AG04449 (cell line): ENCODE measurements around the gene GNAI3.

Experiments
- CTCF ChIA-PET: fragments of 350-600 bp; formaldehyde crosslinking; extraction: SDS; loops from one replicate; lab custom pipeline; 2021; ENCODE audit warnings: antibody characterized with exemption; lab: Yijun Ruan, JAX
- POLR2A ChIA-PET: fragments of 400-600, 350-600 bp; formaldehyde crosslinking; extraction: SDS; loops from one replicate; lab custom pipeline; 2020; ENCODE audit warnings: antibody characterized with exemption, inconsistent platforms; lab: Yijun Ruan, JAX
- DNase-seq: peaks from one replicate; pipeline ENCODE4 v3.0.0-alpha.2; 2010; ENCODE audit warnings: low read depth, low spot score
- H3K4me3 ChIP-seq: 2 replicates; pipeline ENCODE4 v1.5.1; 2011; ENCODE audit warnings: low read depth, mild to moderate bottlenecking, control low read depth, low read length
- CTCF ChIP-seq: IDR thresholded peaks from one replicate; pipeline ENCODE4 v1.5.1; 2011; ENCODE audit warnings: mild to moderate bottlenecking, moderate library complexity, low read length, control low read depth, inconsistent platforms; ENCODE audit not compliant: insufficient read depth; ENCODE audit errors: missing control alignments

GNAI3 gene

GRCh38 chr1:109559995-109560394 is 11.6 kb downstream of the GNAI3 start:
- no peak for DNase-seq
- CTCF ChIA-PET, result interaction anchor here (0.7 to 3.0 kb wide), 10 partner anchors 10 to 424 kb away, joined by 3 to 8 read pairs (median 4); partner anchors contain the start of genes AHCYL1 and GNAI3
- TF ChIP-seq CTCF, result no peak
- POLR2A ChIA-PET, result interaction anchor here (1.2 kb wide), 1 partner anchor 12 kb away, joined by 6 read pairs; the partner anchor contains the start of gene GNAI3
- H3K4me3 ChIP-seq, result no peak overlapping the region

- ChIA-PET POLR2A (no interaction called here), CTCF (interaction anchor here (0.7 to 1.7 kb wide), 8 partner anchors 12 to 76 kb away, joined by 3 to 7 read pairs (median 3); no protein-coding TSS in a partner anchor)
- TF ChIP-seq CTCF, result no peak
- no peak overlapping the region for H3K4me3 ChIP-seq
- DNase-seq, result no peak
Measured at GRCh38 chr1:109564194-109564878, 15.9 kb downstream of the GNAI3 start.

GRCh38 chr1:109565241-109565640 is 16.8 kb downstream of the GNAI3 start:
- no peak for DNase-seq
- ChIA-PET POLR2A (interaction anchor here (1.1 kb wide), 1 partner anchor 44 kb away, joined by 3 read pairs; no protein-coding TSS in a partner anchor), CTCF (interaction anchor here (1.1 to 1.7 kb wide), 7 partner anchors 16 to 75 kb away, joined by 3 to 7 read pairs (median 4); no protein-coding TSS in a partner anchor)
- no peak overlapping the region for H3K4me3 ChIP-seq
- no peak for TF ChIP-seq CTCF

GRCh38 chr1:109566982-109567381 is 18.6 kb downstream of the GNAI3 start:
- CTCF ChIA-PET, result interaction anchor here (0.9 to 4.0 kb wide), 3 partner anchors 14 to 35 kb away, joined by 3 to 15 read pairs (median 8); no protein-coding TSS in a partner anchor
- no peak for TF ChIP-seq CTCF
- H3K4me3 ChIP-seq, result no peak overlapping the region
- DNase-seq, result no peak
- POLR2A ChIA-PET, result no interaction called here

GRCh38 chr1:109567877-109568672 is 19.7 kb downstream of the GNAI3 start:
- H3K4me3 ChIP-seq, result no peak overlapping the region
- ChIA-PET POLR2A (no interaction called here), CTCF (interaction anchor here (0.9 to 4.0 kb wide), 3 partner anchors 13 to 36 kb away, joined by 3 to 15 read pairs (median 8); no protein-coding TSS in a partner anchor)
- TF ChIP-seq CTCF, result no peak
- DNase-seq, result no peak
